C4-2B (cell line): Measurements from ENCODE around the gene ADCY1.
"Not testable (repeated sequence)": the region's sequence is repeated elsewhere in the genome, so short reads cannot be mapped to it uniquely, and the experiment has no call there.

Source experiments
- CTCF ChIP-seq: fragments of 450-650 bp; conservative IDR thresholded peaks from 2 replicates; pipeline ENCODE4 v1.5.1; 2017; ENCODE audit warnings: mild to moderate bottlenecking
- ZFX ChIP-seq: fragments of 450-650 bp; IDR thresholded peaks from 2 replicates; pipeline ENCODE4 v1.6.1; 2017

GRCh38 chr7:45761545-45762205 lies 187.5 kb downstream of the ADCY1 start:
- TF ChIP-seq CTCF, ZFX: not testable (repeated sequence)
